Gastrocnemius medialis (tissue), 4 donors: ENCODE data around the gene CDH7. TPM values are rescaled to one million over a fixed set of nuclear protein-coding genes. Genes with fewer than 3 reads are reported as not detected.

Source experiments
- ATAC-seq, 2 donors: fragments of 150-250 bp; one replicate each; pipeline ENCODE4 v1.9.1; 2016
- DNase-seq, 2 donors: peaks; one replicate each; pipeline ENCODE4 v3.0.0-alpha.2; 2019
- H3K27ac ChIP-seq, 4 donors: fragments of 200-600 bp; sonication (generic); 1 replicate in 1 of 4; 2 replicates in 3 of 4; pipeline ENCODE4 v1.5.1; 2016 to 2018; ENCODE audit warnings: mild to moderate bottlenecking in 2 of 4, moderate library complexity in 1 of 4
- H3K27me3 ChIP-seq, 3 donors: fragments of 200-600 bp; sonication (generic) in 2 of 3; 1 replicate in 1 of 3; 2 replicates in 2 of 3; pipeline versions ENCODE4 v1.5.1 to v1.6.0; 2016 to 2019; ENCODE audit warnings: mild to moderate bottlenecking in 1 of 3, moderate library complexity in 1 of 3
- H3K36me3 ChIP-seq, 2 donors: fragments of 200-600 bp; sonication (generic) in 1 of 2; one replicate each; pipeline ENCODE4 v1.5.1; 2017 to 2018
- H3K4me1 ChIP-seq, 2 donors: fragments of 200-600 bp; sonication (generic) in 1 of 2; one replicate each; pipeline ENCODE4 v1.5.1; 2016 to 2017; ENCODE audit warnings: mild to moderate bottlenecking in 2 of 2
- H3K4me3 ChIP-seq, 4 donors: fragments of 200-600 bp; sonication (generic) in 3 of 4; 1 replicate in 1 of 4; 2 replicates in 3 of 4; pipeline ENCODE4 v1.5.1; 2016 to 2019; ENCODE audit warnings: mild to moderate bottlenecking in 2 of 4
- H3K9me3 ChIP-seq, 3 donors: fragments of 200-600 bp; sonication (generic) in 2 of 3; 1 replicate in 1 of 3; 2 replicates in 2 of 3; pipeline ENCODE4 v1.5.1; 2016 to 2019
- POLR2A ChIP-seq, 2 donors: fragments of 450-650 bp; IDR thresholded peaks; one replicate each; pipeline ENCODE4 v1.6.1; 2017; ENCODE audit warnings: antibody characterized with exemption in 2 of 2, mild to moderate bottlenecking in 2 of 2, moderate library complexity in 2 of 2
- in situ Hi-C, 4 donors: fragments of 200-750 bp; cut with MboI; loops; one replicate each; pipeline versions ENCODE4 v1.15.0 to v1.8.0; 2017; ENCODE audit warnings: low sequenced_read_pairs in 4 of 4
- intact Hi-C: fragments of 100-400 bp; cut with DNase I; formaldehyde crosslinking; loops from one replicate; pipeline ENCODE4 v1.15.1; 2023; ENCODE audit warnings: low total_unique reads
- total RNA-seq, 4 donors: library from RNA; depleted of rRNA; stranded (reverse); fragments of >200 nt; gene quantifications; one replicate each; pipeline versions ENCODE4 v1.1.0 to v1.2.3, GENCODE V29; 2016
- TF ChIP-seq, protein P1 (sequence below), 5 experiments: fragments of 450-650 bp in 3 of 5; fragments of 200-600 bp in 2 of 5; sonication (generic) in 2 of 5; IDR thresholded peaks in 4 of 5; conservative IDR thresholded peaks in 1 of 5; 1 replicate in 4 of 5; 2 replicates in 1 of 5; pipeline ENCODE4 v1.5.1; 2016 to 2019; ENCODE audit warnings: antibody characterized with exemption in 5 of 5, mild to moderate bottlenecking in 3 of 5, moderate library complexity in 3 of 5

The CDH7 gene
- total RNA-seq, 4 donors from 2014 or later: not detected

DNA sequence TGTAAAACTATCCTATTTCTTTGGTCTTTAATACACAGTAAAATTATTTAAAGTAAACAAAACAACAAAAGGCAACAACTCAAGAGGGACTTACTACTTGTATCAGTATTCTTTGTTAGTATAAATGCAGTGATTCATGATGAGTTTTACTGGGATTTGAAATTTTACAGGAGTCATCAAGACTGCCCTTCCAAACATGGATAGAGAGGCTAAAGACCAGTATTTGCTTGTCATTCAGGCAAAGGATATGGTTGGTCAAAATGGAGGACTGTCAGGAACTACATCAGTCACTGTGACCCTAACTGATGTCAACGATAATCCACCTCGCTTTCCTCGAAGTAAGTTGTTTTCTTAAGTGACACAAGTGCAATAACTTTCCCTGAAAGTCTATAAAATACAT is 71.1 kb downstream of the CDH7 start:
- Histone ChIP-seq H3K9me3 (no peaks in the 10 kb centered on the region), H3K27me3 (no peaks in the 10 kb centered on the region), H3K4me3 (no peak overlapping the region), H3K4me1 (no peaks in the 10 kb centered on the region), H3K36me3 (no peaks in the 10 kb centered on the region), H3K27ac (no peak overlapping the region)
- DNase-seq: no peak
- in situ Hi-C loops: no loop called here
- no peak for TF ChIP-seq POLR2A (IDR thresholded peaks at IDR 0.05)
- TF ChIP-seq, protein P1, sequence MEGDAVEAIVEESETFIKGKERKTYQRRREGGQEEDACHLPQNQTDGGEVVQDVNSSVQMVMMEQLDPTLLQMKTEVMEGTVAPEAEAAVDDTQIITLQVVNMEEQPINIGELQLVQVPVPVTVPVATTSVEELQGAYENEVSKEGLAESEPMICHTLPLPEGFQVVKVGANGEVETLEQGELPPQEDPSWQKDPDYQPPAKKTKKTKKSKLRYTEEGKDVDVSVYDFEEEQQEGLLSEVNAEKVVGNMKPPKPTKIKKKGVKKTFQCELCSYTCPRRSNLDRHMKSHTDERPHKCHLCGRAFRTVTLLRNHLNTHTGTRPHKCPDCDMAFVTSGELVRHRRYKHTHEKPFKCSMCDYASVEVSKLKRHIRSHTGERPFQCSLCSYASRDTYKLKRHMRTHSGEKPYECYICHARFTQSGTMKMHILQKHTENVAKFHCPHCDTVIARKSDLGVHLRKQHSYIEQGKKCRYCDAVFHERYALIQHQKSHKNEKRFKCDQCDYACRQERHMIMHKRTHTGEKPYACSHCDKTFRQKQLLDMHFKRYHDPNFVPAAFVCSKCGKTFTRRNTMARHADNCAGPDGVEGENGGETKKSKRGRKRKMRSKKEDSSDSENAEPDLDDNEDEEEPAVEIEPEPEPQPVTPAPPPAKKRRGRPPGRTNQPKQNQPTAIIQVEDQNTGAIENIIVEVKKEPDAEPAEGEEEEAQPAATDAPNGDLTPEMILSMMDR (IDR thresholded peaks at IDR 0.05 in 4 of 5, conservative IDR thresholded peaks at IDR 0.05 in 1 of 5): no peak
- no peak for ATAC-seq
- intact Hi-C loops: no loop called here

DNA sequence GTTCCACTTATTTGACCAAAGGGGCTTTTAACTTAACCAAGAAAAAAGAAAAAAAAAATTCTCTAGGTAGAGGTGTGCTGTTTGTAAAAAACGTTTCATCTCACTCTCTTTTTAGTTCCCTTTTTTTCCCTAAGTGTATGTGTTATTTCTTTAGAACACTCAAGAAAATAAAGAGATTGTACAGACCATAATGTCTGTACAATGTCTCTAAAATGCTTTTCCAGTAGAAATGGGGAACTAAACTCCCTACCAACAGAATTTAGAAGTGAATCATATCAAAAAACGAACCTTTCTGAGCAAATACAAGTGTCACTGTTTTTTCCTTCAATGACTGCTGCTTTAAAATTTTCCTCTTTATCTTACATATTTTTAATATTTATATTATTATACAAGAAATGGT is 72.0 kb downstream of the CDH7 start:
- TF ChIP-seq, protein P1 (IDR thresholded peaks at IDR 0.05 in 4 of 5, conservative IDR thresholded peaks at IDR 0.05 in 1 of 5): no peak
- no peak for TF ChIP-seq POLR2A (IDR thresholded peaks at IDR 0.05)
- ATAC-seq: no peak
- intact Hi-C loops: no loop called here
- Histone ChIP-seq H3K4me3 (no peak overlapping the region), H3K9me3 (no peaks in the 10 kb centered on the region), H3K27ac (no peak overlapping the region), H3K4me1 (no peaks in the 10 kb centered on the region), H3K36me3 (no peaks in the 10 kb centered on the region), H3K27me3 (no peaks in the 10 kb centered on the region)
- no peak for DNase-seq
- in situ Hi-C loops: no loop called here

DNA sequence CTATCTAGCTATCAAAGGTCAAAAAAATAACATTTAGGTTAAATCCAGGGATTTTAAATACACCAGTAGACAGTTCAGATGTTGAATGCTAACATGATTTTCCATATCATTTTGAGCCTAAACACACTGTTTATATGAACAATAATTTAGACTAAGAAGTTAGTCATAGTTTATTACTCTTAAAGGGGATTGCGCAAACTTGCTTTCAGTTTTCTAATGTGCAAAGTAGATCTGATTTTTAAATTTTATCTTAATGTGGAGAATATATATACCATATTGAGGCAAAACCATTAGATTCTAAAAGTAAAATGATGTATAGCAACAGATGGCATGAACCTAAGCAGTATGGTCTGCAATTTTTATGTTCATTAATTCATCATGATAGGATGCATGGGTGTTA is 76.6 kb downstream of the CDH7 start:
- Histone ChIP-seq H3K36me3 (no peaks in the 10 kb centered on the region), H3K4me3 (no peak overlapping the region), H3K27me3 (no peaks in the 10 kb centered on the region), H3K27ac (no peak overlapping the region), H3K9me3 (no peaks in the 10 kb centered on the region), H3K4me1 (no peaks in the 10 kb centered on the region)
- ATAC-seq: no peak
- intact Hi-C loops: no loop called here
- TF ChIP-seq POLR2A (IDR thresholded peaks at IDR 0.05): no peak
- TF ChIP-seq, protein P1 (IDR thresholded peaks at IDR 0.05 in 4 of 5, conservative IDR thresholded peaks at IDR 0.05 in 1 of 5): no peak
- no peak for DNase-seq
- in situ Hi-C loops: no loop called here

DNA sequence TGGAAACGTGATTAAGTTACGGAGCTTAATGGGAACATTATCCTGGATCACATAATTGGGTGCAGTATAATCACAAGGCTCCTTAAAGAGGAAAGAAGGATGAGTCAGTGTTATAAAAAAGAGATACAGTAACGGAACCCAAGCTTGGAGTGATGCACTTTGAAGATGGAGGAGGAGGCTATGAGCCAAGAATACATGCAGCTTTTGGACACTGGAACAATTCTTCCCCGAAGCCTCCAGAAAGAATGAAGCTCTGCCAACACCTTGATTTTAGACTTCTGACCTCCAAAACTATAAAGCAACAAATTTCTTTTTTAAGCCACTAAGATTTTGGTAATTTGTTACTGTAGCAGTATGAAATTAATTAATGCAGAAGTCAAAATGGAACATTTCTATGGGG is 85.1 kb downstream of the CDH7 start:
- Histone ChIP-seq H3K36me3 (no peaks in the 10 kb centered on the region), H3K27me3 (no peaks in the 10 kb centered on the region), H3K4me3 (no peak overlapping the region), H3K9me3 (no peaks in the 10 kb centered on the region), H3K4me1 (no peaks in the 10 kb centered on the region), H3K27ac (no peak overlapping the region)
- DNase-seq (no peak), ATAC-seq (no peak)
- in situ Hi-C loops (no loop called here), intact Hi-C loops (no loop called here)
- TF ChIP-seq, protein P1 (IDR thresholded peaks at IDR 0.05 in 4 of 5, conservative IDR thresholded peaks at IDR 0.05 in 1 of 5): no peak
- TF ChIP-seq POLR2A (IDR thresholded peaks at IDR 0.05): no peak

DNA sequence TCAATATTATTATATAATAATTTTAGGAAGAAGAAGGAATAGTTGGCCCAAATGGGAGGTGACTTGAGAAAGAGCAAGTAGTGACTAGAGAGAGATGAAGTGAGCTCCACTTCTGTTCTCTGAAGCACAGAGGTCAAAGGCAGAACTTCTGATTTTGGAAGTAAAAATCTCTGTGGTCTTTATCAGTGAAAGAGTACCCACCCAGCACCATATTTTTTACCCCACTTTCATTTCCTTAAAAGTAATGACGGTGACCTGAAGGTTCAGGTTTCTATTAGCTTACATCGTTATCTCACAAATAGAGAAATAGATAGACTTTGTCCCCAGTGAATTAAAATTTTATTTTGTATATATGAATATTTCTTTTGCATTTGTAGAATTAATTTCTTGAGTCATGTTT is 95.3 kb downstream of the CDH7 start:
- ATAC-seq (no peak), DNase-seq (no peak)
- Histone ChIP-seq H3K4me3 (no peak overlapping the region), H3K27ac (no peak overlapping the region), H3K4me1 (no peaks in the 10 kb centered on the region), H3K36me3 (no peaks in the 10 kb centered on the region), H3K9me3 (no peaks in the 10 kb centered on the region), H3K27me3 (no peaks in the 10 kb centered on the region)
- in situ Hi-C loops (no loop called here), intact Hi-C loops (no loop called here)
- TF ChIP-seq POLR2A (IDR thresholded peaks at IDR 0.05): no peak
- TF ChIP-seq, protein P1 (IDR thresholded peaks at IDR 0.05 in 4 of 5, conservative IDR thresholded peaks at IDR 0.05 in 1 of 5): no peak
